Fibroblast of skin of scalp (primary cell): ENCODE results near the gene SHCBP1L.

Experiments
- DNase-seq: peaks from one replicate; pipeline ENCODE4 v3.0.0-alpha.2; 2013

SHCBP1L gene

GRCh38 chr1:182889997-182890396 lies 63.0 kb downstream of the SHCBP1L start:
- no peak for DNase-seq

GRCh38 chr1:182888736-182889531 lies 64.0 kb downstream of the SHCBP1L start:
- DNase-seq: peak; percentile 5

- no peak for DNase-seq
These were observed 66.0 kb downstream of the SHCBP1L start for GRCh38 chr1:182886985-182887384.

GRCh38 chr1:182885591-182885990 lies 67.4 kb downstream of the SHCBP1L start:
- no peak for DNase-seq

- no peak for DNase-seq
These were observed 68.1 kb downstream of the SHCBP1L start for GRCh38 chr1:182884872-182885271.

- no peak for DNase-seq
These were observed 75.1 kb downstream of the SHCBP1L start for GRCh38 chr1:182877842-182878241.

- no peak for DNase-seq
These were observed 75.6 kb downstream of the SHCBP1L start for GRCh38 chr1:182877331-182877730.

GRCh38 chr1:182875889-182876288 lies 77.1 kb downstream of the SHCBP1L start:
- DNase-seq: no peak

GRCh38 chr1:182872881-182873280 lies 80.1 kb downstream of the SHCBP1L start:
- DNase-seq: no peak

- no peak for DNase-seq
These were observed 83.7 kb downstream of the SHCBP1L start for GRCh38 chr1:182869241-182869666.

- DNase-seq: no peak
These were observed 85.1 kb downstream of the SHCBP1L start for GRCh38 chr1:182867861-182868260.

GRCh38 chr1:182863940-182864339 lies 89.0 kb downstream of the SHCBP1L start:
- no peak for DNase-seq

- DNase-seq: no peak
These were observed 90.1 kb downstream of the SHCBP1L start for GRCh38 chr1:182862827-182863226.

GRCh38 chr1:182861994-182862393 lies 91.0 kb downstream of the SHCBP1L start:
- DNase-seq: peak; percentile 30

GRCh38 chr1:182860658-182861057 lies 92.3 kb downstream of the SHCBP1L start:
- no peak for DNase-seq

GRCh38 chr1:182857212-182857611 lies 95.8 kb downstream of the SHCBP1L start:
- no peak for DNase-seq

GRCh38 chr1:182855911-182856310 lies 97.1 kb downstream of the SHCBP1L start:
- DNase-seq: peak; percentile 20

- DNase-seq: no peak
These were observed 101.1 kb downstream of the SHCBP1L start for GRCh38 chr1:182851825-182852224.

- DNase-seq: no peak
These were observed 102.6 kb downstream of the SHCBP1L start for GRCh38 chr1:182850319-182850718.
